Epithelial cell of proximal tubule (primary cell): ENCODE data around the gene GRM7. TPM values are rescaled to one million over a fixed set of nuclear protein-coding genes. Genes with fewer than 3 reads are reported as not detected.

Experiments
- DNase-seq: peaks from one replicate; pipeline ENCODE4 v3.0.0-alpha.2; 2011; ENCODE audit warnings: low read depth
- H3K4me3 ChIP-seq: 2 replicates; pipeline ENCODE4 v1.5.1; 2011; ENCODE audit warnings: low read depth, mild to moderate bottlenecking, low read length
- total RNA-seq: library from RNA; depleted of rRNA; stranded (reverse); fragments of >200 nt; gene quantifications from 2 replicates; pipeline ENCODE4 v1.2.3, GENCODE V29; 2015
- TF ChIP-seq, protein P1 (sequence below): conservative IDR thresholded peaks from 2 replicates; pipeline ENCODE4 v1.5.1; 2012; ENCODE audit warnings: low read depth, mild to moderate bottlenecking, low read length

Gene GRM7
- total RNA-seq, 1 donor from 2014 or later = not detected

DNA sequence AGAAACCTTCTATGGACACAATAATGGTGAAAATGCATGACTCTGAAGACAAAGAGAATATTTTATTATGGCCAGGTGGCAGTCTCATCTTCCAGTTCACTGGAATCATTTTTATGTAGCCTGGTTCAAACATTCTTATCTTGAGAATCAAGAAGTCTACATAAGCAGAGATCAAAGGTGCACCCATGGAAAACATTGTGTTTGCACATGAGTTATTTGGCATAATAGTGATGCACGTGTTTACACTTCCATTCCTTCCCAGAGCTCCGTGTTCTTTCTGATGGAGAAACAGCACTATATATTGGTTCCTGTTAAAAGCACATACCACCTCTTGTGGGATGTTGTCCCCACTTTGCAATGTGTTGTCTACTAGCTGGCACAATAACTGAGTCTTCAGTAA, 572.2 kb downstream of the GRM7 start:
- H3K4me3 ChIP-seq = no peak overlapping the region
- TF ChIP-seq, protein P1, sequence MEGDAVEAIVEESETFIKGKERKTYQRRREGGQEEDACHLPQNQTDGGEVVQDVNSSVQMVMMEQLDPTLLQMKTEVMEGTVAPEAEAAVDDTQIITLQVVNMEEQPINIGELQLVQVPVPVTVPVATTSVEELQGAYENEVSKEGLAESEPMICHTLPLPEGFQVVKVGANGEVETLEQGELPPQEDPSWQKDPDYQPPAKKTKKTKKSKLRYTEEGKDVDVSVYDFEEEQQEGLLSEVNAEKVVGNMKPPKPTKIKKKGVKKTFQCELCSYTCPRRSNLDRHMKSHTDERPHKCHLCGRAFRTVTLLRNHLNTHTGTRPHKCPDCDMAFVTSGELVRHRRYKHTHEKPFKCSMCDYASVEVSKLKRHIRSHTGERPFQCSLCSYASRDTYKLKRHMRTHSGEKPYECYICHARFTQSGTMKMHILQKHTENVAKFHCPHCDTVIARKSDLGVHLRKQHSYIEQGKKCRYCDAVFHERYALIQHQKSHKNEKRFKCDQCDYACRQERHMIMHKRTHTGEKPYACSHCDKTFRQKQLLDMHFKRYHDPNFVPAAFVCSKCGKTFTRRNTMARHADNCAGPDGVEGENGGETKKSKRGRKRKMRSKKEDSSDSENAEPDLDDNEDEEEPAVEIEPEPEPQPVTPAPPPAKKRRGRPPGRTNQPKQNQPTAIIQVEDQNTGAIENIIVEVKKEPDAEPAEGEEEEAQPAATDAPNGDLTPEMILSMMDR = no peak

DNA sequence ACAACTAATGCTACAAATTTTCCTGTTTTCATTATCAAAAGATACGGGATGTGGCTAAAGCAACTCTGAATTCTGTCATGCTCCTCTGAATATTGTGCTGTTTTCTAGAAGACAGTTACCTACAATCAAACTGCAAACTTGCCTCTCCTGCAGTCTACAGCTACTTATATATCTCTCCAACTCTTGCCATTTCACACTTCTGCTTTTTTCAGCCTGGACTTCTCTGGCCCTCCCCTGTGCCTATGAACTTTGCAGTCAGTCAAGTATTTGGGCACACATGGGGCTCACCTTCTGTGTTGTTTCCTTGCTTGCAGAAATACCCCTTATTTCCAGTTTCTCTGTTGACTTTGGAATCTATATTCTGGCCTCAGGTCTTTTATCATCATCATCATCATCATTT, 575.6 kb downstream of the GRM7 start:
- DNase-seq = no peak
- TF ChIP-seq, protein P1 = no peak
- H3K4me3 ChIP-seq = no peak overlapping the region

More for the DNA sequence above, 572.2 kb downstream of the GRM7 start:
- no peak for DNase-seq

DNA sequence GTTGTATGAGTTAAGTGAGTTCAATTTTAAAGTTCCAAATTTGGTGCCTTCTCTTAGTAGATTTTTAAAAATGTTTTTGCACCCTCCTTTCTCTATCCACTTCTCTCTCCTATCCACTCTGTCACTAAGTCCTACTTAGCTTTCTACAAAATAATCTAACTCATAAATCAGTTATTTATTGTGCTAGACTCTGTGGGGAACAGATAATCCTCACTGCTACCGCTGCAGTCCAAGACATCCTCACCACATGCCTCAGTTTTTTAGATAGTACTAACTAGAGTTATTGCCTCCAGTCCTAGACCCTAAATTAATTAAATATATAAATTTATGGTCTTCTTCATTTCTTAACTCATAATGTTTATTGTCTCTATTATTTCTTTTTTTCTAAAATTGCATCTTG, 576.3 kb downstream of the GRM7 start:
- no peak for DNase-seq
- no peak overlapping the region for H3K4me3 ChIP-seq
- TF ChIP-seq, protein P1 = no peak

DNA sequence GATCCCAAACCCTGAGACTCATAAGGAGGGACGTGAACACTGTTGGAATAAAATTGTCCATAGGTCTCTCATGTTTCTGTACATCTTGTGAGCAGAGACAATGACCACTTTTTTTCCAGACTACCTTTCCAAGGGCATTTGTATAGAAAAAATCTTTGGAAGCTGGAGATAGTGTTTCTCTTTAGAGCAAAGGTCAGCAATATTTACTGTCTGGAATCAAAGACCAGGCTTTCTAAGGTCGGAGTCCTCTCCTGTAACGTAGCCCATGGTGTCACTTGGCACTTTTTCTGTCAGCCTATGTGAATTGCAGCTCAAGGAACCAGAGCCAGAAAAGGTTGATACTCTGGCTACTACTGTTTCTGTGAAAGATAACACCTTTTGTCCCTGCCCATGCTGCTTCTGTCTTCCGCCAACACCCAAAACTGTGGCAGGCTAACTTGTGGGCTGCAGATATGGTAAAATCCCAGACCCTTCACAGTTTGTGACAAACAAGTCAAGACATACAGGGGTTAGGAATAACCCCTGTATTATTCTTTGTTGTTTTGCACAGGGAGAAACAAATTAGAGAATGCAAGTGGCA, 578.3 kb downstream of the GRM7 start:
- no peak overlapping the region for H3K4me3 ChIP-seq
- TF ChIP-seq, protein P1 = no peak
- no peak for DNase-seq

DNA sequence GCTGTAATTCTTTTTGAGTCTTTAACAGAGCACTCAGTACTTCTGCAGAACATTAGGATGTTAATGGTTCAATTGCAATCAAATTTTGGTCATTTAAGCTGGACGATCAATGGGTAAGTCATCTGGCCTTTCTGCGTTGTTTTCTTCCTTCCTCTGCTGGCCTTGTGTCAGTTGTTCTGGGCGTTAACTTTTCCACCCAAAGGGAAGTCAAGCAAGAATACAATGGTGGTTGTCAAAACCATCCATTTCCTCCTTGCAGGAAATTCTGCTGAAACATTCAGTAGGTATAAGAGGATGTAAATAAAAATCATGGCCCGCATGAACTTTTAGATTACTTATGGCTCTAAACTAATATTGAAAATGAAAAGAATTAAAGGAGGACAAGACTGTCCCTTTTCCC, 584.0 kb downstream of the GRM7 start:
- TF ChIP-seq, protein P1 = no peak
- no peak overlapping the region for H3K4me3 ChIP-seq
- DNase-seq = no peak

DNA sequence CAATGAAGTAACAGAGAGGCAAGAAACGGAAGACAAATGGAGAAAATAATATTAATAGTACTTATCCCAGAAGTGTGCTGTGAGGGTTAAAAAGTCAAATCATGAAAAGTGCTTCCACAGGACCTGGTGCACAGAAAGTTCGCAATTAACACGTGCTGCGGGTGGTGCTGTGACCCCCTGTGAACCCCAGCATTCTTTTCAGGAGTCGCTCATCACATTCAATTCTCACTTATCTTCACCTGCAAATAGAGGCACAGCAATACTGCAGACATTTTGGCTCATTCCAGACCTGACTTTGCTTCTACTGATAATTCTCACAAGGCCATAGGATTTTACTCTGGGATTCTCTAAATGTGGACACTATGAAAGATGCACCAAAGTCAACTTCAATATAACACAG, 584.4 kb downstream of the GRM7 start:
- no peak overlapping the region for H3K4me3 ChIP-seq
- no peak for DNase-seq
- TF ChIP-seq, protein P1 = no peak

DNA sequence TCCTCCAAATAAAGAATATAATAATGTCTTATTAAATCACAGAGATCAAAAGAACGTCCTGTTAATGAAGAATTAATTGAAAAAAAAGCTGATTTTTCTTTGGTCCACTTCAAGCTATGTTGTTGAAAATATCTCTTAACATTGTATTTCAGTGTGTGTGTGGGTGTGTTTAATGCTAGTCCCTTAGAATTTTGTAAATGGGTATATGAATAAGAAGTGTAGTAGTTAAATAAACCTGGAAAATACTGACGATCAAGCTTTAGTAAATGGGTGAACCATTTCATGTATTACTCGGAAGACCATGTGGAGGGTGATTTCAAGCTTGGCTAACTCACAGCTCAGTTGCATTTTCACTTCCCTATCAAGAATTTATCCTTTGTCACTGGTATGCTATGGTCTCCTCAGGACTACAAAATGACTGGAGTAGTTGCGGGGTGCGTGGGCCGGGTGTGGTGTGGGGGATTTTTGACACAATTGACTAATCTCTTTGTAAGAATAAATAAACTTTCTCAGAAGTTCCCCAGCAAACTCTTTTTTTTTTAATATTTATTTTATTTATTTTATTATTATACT, 586.4 kb downstream of the GRM7 start:
- no peak for DNase-seq
- no peak overlapping the region for H3K4me3 ChIP-seq
- TF ChIP-seq, protein P1 = no peak
